ENCODE results near the gene RPL37. TPM values are rescaled to one million over a fixed set of nuclear protein-coding genes. Genes with fewer than 3 reads are reported as not detected.
"Not testable (repeated sequence)": the region's sequence is repeated elsewhere in the genome, so short reads cannot be mapped to it uniquely, and the experiment has no call there.

Gene RPL37
- 247 and 971 TPM in 2 replicates for total RNA-seq

GRCh38 chr5:40834849-40835787 is at the start of gene RPL37:
Gene RPL37 (minus strand): TSS chr5:40835222. CDS start chr5:40835185, 37 bp downstream.
- DNase-seq (ENCODE audit: low read depth) = peak; percentile 98
- TF ChIP-seq, protein P1, sequence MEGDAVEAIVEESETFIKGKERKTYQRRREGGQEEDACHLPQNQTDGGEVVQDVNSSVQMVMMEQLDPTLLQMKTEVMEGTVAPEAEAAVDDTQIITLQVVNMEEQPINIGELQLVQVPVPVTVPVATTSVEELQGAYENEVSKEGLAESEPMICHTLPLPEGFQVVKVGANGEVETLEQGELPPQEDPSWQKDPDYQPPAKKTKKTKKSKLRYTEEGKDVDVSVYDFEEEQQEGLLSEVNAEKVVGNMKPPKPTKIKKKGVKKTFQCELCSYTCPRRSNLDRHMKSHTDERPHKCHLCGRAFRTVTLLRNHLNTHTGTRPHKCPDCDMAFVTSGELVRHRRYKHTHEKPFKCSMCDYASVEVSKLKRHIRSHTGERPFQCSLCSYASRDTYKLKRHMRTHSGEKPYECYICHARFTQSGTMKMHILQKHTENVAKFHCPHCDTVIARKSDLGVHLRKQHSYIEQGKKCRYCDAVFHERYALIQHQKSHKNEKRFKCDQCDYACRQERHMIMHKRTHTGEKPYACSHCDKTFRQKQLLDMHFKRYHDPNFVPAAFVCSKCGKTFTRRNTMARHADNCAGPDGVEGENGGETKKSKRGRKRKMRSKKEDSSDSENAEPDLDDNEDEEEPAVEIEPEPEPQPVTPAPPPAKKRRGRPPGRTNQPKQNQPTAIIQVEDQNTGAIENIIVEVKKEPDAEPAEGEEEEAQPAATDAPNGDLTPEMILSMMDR (IDR thresholded peaks at IDR 0.05; ENCODE audit: insufficient read depth, low read depth, low read length) = no peak
- H3K4me3 ChIP-seq (ENCODE audit: low read depth, low read length) = peak within 1 kb of the TSS; percentile 98

DNA sequence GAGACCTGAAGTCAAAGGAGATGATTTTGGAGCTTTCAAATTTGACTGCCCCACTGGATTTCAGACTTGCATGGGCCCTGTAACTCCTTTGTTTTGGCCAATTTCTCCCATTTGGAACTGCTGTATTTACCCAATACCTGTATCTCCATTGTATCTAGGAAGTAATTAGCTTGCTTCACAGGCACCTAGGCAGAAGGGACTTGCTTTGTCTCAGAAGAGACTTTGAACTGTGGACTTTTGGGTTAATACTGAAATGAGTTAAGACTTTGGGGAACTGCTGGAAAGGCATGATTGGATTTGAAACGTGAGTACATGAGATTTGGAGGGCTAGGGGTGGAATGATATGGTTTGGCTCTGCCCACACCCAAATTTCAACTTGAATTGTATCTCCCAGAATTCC is 48.0 kb upstream of the RPL37 start:
- H3K4me3 ChIP-seq (ENCODE audit: low read depth, low read length); DNase-seq (ENCODE audit: low read depth): not testable (repeated sequence)

GRCh38 chr5:40882291-40882690 is 47.3 kb upstream of the RPL37 start:
- DNase-seq (ENCODE audit: low read depth) = no peak
- TF ChIP-seq, protein P1 (IDR thresholded peaks at IDR 0.05; ENCODE audit: insufficient read depth, low read depth, low read length) = no peak
- H3K4me3 ChIP-seq (ENCODE audit: low read depth, low read length) = no peak overlapping the region

GRCh38 chr5:40879163-40879942 is 44.3 kb upstream of the RPL37 start:
- no peak overlapping the region for H3K4me3 ChIP-seq (ENCODE audit: low read depth, low read length)
- TF ChIP-seq, protein P1 (IDR thresholded peaks at IDR 0.05; ENCODE audit: insufficient read depth, low read depth, low read length) = peak; percentile 49
- DNase-seq (ENCODE audit: low read depth) = peak; percentile 38

DNA sequence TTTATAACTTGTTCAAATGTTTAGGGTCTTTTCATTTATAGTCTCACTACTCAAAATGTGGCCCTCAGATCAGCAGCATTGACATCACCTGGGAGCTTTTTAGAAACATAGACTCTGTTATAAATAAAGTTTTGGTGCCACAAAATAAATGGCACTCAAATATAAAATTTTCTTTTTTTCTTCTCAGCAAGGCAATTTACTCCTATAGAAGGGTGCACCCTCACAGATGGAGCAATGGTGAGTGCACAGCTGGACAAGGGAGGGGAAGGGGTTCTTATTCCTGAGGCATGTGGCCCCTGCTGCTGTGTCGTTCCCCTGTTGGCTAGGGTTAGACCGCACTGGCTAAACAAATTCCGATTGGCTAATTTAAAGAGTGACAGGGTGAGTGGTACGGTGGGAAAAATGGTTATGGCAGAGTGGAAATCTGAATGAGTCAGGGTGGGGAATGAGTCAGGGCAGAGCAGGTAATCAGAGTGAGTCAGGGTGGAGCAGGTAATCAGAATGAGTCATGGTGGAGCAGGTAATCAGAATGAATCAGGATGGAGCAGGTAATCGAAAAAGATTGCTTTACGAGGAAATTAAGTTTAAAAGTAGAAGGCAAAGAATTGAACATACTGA is 42.5 kb upstream of the RPL37 start:
- H3K4me3 ChIP-seq (ENCODE audit: low read depth, low read length) = no peak overlapping the region
- no peak for DNase-seq (ENCODE audit: low read depth)
- TF ChIP-seq, protein P1 (IDR thresholded peaks at IDR 0.05; ENCODE audit: insufficient read depth, low read depth, low read length) = no peak

GRCh38 chr5:40875958-40876357 is 40.9 kb upstream of the RPL37 start:
- no peak for DNase-seq (ENCODE audit: low read depth)
- TF ChIP-seq, protein P1 (IDR thresholded peaks at IDR 0.05; ENCODE audit: insufficient read depth, low read depth, low read length) = no peak
- no peak overlapping the region for H3K4me3 ChIP-seq (ENCODE audit: low read depth, low read length)

All from fibroblast of villous mesenchyme (primary cell).